ENCODE data around the gene CC2D2A.
A peak's percentile ranks its signal among the peaks of the same experiment; 100 is the strongest.

Gene CC2D2A

GRCh38 chr4:15562623-15563022 lies 92.9 kb downstream of the CC2D2A start:
- no peak overlapping the region for H3K4me3 ChIP-seq (ENCODE audit: low read depth, low read length)
- no peak for DNase-seq (ENCODE audit: low read depth)
- TF ChIP-seq CTCF (conservative IDR thresholded peaks at IDR 0.05; ENCODE audit: low read depth, low read length), result no peak

- H3K4me3 ChIP-seq (ENCODE audit: low read depth, low read length), result no peak overlapping the region
- no peak for TF ChIP-seq CTCF (conservative IDR thresholded peaks at IDR 0.05; ENCODE audit: low read depth, low read length)
- DNase-seq (ENCODE audit: low read depth), result no peak
Observed at GRCh38 chr4:15563871-15564270, 94.2 kb downstream of the CC2D2A start.

GRCh38 chr4:15568821-15569220 lies 99.1 kb downstream of the CC2D2A start:
- no peak for TF ChIP-seq CTCF (conservative IDR thresholded peaks at IDR 0.05; ENCODE audit: low read depth, low read length)
- peak; percentile 38 for DNase-seq (ENCODE audit: low read depth)
- no peak overlapping the region for H3K4me3 ChIP-seq (ENCODE audit: low read depth, low read length)

- TF ChIP-seq CTCF (conservative IDR thresholded peaks at IDR 0.05; ENCODE audit: low read depth, low read length), result no peak
- DNase-seq (ENCODE audit: low read depth), result no peak
- H3K4me3 ChIP-seq (ENCODE audit: low read depth, low read length), result no peak overlapping the region
Observed at GRCh38 chr4:15569746-15570145, 100.1 kb downstream of the CC2D2A start.

GRCh38 chr4:15575966-15576365 lies 106.3 kb downstream of the CC2D2A start:
- no peak for TF ChIP-seq CTCF (conservative IDR thresholded peaks at IDR 0.05; ENCODE audit: low read depth, low read length)
- H3K4me3 ChIP-seq (ENCODE audit: low read depth, low read length), result no peak overlapping the region
- DNase-seq (ENCODE audit: low read depth), result no peak

- H3K4me3 ChIP-seq (ENCODE audit: low read depth, low read length), result no peak overlapping the region
- no peak for TF ChIP-seq CTCF (conservative IDR thresholded peaks at IDR 0.05; ENCODE audit: low read depth, low read length)
- DNase-seq (ENCODE audit: low read depth), result peak; percentile 69
Observed at GRCh38 chr4:15577508-15577907, 107.8 kb downstream of the CC2D2A start.

GRCh38 chr4:15584785-15585184 lies 115.1 kb downstream of the CC2D2A start:
- no peak for TF ChIP-seq CTCF (conservative IDR thresholded peaks at IDR 0.05; ENCODE audit: low read depth, low read length)
- no peak for DNase-seq (ENCODE audit: low read depth)

More at GRCh38 chr4:15584785-15585184, 115.1 kb downstream of the CC2D2A start:
- no peak overlapping the region for H3K4me3 ChIP-seq (ENCODE audit: low read depth, low read length)

Measured in choroid plexus epithelial cell (primary cell).